GM12892 (cell line): ENCODE measurements around the gene NR4A3.

Experiments
- POLR2A ChIP-seq: IDR thresholded peaks from 2 replicates; pipeline ENCODE4 v1.6.1; 2011; ENCODE audit warnings: low read depth, low read length, control low read depth
- POLR2AphosphoS5 ChIP-seq: IDR thresholded peaks from 2 replicates; pipeline ENCODE4 v1.6.1; 2011; ENCODE audit warnings: low read depth, low read length, control low read depth

DNA sequence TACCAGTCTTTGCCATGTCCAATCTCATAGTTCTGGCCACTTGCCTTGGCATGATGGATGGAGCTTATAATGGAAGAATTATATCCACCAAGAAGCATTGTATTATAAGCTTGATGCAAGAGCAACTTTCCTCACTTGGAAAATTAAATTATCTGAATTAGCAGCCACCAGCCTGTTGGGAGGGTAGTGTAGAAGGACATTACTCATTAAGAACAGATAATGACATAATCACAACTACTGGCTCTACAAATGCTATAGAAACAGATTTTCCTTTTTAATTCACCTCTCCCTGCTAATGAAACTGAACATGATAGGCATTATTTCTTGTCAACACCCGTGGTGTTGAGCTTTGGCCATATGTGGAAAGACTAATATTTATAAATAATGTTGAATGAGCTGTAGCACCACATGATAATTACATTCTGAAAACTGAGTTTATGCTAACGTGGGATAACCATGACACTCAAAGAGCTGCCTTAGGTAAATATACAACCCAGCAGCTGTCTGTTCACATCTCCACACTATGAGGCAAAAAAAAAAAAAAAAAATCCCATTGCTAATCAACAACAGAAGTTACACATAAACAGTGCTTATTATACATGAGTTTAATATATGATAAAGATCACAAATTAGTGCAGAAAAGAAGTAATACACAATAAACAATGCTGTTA lies 48.1 kb upstream of the NR4A3 start:
- TF ChIP-seq POLR2A = no peak
- no peak for TF ChIP-seq POLR2AphosphoS5
